Amniotic stem cell (primary cell): ENCODE data around the gene PRKD1.

Source experiments
- DNase-seq: peaks from one replicate; lab custom pipeline; 2025; lab: John Stamatoyannopoulos, UW

Gene PRKD1

DNA sequence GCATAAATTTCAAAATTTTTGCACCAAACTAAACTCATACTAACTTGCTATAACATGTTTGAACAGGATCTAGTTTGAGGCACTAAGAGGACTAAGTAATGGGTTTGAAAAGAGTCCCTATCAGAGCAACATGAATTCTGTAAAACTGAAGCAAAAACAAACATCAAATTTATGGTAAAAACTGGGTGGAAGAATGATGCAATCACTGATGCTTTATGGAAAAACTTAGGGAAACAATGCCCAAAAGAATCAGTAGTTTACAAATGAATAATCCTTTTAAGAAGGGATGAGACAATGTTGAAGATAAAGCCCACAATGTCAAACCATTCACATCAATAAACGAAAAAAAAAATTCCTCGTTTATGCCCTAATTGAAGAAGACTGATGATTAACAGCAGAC, 88.9 kb downstream of the PRKD1 start:
- DNase-seq: no peak

DNA sequence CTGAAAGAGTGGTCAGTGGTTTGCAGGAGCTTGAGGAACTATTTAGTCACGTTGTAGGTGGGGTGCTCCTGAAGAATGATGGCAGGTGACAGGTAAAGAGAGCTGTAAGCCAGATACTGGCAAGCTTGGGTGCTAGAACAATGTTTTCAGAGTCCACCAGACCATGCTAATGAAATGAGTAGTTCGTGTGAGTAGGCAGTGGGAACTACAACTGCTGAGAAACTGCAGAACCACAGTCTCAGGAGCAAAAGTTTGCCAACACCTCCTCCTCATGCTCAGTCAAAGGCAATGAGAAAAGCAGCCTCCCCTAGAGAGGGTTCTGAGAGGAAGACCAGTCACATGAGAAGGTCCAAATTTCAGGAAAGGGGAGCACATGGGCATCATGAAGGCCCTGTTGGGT, 91.3 kb downstream of the PRKD1 start:
- DNase-seq: no peak

DNA sequence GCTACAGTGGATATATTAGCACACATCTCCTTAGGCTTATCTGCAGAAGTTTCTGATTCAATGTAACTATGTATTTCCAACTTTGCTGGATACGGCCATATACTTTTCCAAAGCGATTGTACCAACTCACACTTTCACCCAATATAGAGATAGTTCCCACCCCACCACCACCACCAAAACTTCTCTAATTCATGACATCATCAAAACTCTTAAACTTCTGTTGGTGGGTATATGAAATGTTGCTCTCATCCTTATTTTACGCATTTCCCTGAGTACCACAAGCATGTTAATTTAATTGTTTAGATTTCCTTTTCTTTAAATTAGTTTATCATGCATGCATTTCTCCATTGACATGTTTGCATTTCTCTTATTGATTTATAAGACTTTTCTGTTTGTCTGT, 95.6 kb downstream of the PRKD1 start:
- DNase-seq: no peak

DNA sequence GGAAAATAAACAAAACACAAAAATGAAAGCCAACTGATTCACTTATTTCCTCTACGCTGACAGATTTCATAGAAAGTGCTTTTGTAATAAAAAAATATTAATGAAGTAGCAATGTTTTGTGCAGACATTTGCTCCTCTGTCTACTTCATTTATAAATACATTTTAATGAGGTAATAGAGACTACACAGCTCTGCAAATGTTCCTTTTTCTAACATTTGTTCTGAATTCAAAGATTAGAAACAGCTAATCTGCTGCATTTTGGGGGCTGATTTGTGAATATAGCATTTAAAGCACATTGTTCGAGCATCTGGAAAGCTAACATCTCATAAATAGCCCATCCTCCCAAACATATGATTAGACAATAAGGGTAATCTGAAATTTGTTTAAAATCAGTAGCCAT, 97.8 kb downstream of the PRKD1 start:
- no peak for DNase-seq

DNA sequence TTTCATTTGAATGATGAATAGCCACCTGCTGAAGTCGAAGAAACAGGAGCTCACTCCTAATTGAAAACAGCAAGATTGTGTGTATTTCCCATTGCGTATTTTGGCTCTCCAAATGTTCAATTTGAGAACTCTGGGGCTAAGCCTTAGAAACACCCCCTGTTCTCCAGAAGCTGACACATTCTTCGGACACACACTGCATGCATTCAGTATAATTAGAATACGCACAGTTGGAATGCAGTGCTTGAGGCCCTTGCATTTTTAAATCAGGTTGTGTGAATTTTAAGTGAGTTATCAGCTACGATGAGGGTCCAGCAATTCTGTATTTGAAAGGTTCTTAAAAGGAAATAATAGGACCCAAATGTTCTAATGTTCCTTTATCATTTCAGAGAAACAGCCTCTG, 103.8 kb downstream of the PRKD1 start:
- DNase-seq: no peak

DNA sequence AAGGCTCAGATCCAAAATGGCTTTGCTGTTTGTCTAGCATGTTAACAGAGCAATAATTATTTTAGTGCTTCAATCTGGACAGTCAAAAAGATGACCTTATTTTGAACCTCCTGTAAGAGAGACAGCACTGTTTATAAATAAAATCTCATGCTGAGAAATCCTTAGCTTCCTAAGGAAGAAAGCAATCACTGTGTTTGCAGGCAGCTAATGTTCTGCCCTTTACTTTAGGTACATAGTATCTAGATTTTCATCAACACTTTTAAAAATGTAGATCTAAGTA, 105.3 kb downstream of the PRKD1 start:
- DNase-seq: no peak

DNA sequence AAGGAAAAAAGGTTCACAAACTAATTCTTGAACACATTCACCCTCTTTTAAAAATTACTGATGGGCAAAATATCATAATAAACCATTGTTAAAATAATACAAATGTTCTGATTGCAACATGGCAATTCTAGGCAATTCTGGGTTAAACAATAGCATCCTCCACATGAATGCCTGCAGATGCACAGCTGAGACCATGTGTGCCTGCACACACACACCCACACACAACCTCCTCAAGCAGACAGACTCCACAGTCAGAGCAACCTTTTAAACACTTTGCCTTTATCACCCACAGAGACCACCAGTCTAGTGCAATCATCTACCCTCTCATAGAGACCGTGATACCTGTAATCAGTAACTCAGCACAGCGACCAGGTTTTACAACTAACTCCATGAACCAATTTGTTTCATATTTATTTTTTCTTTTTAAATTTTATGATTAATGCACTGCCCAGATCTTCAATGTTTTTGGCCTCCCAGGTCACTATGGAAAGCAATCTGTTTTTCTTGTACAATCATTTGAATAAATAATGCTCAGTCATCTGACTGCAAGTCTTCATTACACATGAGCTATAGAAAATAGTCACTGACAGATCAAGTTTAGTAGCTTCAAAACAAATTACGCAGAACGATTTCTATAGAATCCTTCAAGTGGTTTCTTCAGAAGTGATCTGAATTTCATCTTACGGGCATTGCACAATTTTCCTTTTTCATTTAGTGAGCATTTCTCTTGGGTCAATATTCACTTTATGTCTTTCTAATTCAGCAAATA, 105.8 kb downstream of the PRKD1 start:
- no peak for DNase-seq

DNA sequence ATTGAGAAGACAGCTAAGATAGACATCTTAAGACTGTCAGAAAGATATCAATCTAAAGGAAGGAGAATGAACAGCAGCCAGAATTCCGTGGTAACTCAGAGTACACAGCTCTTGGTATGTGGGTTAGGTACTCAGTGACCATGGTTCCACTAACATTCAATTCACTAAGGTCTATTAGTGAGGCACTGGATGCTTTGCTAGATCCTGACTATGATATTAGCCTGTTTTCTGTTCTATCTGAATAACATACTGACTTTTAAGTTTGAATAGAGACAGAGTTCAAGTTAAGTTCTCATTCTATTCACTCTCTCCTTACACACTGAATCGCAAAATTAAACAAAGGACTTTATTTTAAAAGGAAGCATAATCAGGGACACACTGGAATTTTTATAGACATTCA, 106.4 kb downstream of the PRKD1 start:
- DNase-seq: no peak

DNA sequence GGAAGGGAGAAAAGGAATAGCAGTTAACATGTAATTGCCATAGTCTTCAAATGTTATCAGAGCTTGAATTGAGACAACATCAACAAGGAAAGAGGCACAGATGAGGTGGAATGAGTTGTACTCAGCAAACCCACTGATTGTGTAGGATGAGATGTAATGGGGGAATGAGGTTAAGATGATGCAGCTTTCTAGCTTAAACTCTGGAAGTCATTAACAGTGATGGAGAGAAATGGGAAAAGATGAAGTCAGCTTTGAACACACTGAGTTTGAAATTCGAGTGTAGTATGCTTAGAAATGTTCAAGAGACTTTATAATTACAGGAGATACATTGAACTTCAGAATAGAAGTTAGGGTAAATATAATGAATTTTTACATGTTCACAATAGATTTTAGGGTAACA, 106.9 kb downstream of the PRKD1 start:
- DNase-seq: no peak

DNA sequence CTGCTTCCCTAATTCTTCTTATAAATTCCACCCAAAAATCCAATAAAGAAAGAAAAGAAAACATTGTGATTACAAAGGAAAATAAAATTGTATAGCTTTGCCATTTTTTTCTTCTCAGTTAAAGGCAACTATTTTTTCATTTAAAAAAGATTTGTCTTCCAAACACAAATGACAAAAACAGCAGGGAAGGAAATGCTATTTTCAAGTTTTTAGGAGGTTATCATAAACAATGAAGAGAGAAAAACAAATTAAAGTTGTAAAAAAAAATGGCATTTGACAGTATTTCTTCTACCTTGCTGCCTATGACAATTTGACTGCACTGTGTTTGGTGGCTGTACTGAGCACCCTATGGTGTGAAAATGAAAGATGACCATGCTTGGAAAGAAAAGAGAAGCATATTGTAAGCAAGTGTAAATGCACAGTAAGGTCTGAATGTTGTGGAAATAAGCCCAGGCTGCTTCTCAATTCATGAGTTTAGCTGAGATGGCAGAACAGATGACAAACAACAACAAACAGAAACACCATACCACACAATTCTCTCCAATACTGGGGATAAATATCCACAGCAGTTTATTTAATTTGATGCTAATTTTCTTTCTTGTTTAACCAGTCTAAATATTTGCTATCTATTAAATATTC, 109.8 kb downstream of the PRKD1 start:
- DNase-seq: no peak

DNA sequence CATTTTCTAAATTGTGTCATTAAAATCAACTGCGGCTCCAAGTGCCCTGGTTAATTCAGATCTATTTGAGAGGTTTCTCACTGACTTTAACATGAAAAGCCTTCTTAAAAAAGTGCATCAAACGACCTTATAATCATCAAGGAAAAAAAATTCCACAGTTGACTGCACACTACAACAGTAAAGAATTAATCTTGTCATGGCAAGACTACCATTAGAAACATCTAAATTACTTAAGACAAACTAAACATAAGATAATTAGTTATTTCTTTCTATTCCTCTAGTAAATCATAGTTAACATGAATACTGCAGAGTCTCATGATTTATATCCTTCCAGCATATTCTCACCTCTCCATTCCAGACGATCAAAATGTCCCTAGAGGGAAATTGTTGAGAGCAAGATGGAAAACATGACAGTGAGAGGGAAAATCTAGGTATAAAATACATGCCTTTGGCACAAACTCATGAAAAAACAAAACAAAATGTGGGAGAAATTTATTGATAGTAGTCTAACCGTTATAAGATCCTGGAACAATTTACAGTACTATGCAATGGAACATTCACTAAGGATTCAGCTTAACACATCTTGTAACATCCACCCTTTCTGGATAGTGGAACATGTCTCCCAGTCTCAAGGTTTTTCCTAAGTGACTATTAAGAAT, 112.5 kb downstream of the PRKD1 start:
- no peak for DNase-seq

DNA sequence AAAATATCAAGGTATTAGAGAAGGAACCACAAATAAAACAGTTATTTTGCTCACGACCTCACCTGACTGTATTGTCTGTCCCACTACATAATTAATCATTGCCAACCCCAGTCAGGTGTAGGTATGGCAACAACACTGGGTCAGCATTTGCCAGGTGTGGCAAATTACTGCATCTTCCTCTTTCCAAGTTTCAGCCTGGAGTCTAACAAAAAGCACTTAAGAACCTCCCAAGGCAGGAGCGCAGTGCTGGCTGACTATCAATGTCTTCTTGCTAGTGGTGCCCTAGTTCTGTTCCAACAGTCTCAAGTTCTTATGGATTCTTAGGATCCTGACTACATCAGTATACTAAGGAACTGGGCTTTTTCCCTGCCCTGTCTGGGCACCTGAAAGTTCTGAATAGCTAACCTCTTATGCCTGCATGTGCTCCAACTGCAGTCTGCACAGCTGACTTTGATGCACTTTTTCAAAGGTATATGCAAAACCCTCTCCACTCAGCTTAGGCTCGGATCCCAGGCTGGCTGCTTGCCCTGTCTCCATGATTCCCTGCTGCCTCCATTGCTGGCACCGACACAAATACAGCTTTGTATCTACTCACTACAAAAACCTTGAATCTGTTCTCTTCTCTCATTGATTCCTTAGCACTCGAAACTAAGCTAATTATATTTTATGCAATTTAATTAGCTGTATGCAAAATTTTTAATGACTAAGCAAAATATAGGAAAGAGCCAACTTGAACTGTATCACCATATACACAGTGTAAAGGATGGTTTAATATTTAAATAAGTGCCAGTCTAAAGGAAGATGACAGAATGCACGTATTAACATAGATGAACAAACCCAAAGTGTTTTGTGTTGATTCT, 113.3 kb downstream of the PRKD1 start:
- no peak for DNase-seq

DNA sequence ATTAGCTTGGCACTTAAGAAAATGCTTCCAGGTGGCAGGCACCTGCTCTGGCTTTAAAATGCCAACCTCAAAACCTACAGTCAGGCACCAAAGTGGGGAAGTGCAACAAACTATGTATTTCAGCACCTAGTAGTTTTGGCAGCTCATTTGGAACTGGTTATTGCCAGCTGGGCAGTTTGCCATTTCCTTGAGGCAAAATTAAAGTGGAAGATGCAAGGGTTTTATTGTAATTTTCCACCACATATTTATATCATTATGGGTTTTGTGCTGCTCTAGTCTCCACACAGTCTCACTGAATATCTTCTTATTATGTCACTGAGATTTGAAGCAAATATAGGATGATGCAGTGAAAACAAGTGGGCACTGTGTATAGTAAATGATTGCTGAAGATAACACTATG, 117.0 kb downstream of the PRKD1 start:
- DNase-seq: no peak

DNA sequence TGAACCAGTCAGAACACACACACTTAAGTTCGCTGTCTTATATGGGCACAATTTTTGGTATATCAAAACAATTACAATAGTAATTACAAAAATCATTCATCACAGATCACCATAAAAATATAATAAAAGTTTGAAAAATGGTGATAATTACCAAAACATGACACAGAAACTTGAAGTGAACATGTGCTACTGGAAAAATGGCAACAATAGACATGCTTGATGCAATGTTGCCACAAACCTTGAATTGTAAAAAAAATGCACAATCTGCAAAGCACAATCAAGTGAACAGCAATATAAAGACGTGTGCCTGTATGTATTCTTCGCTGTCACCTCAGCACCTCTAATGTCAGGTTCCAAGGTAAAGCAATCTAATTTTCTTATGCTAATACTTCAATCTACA, 117.6 kb downstream of the PRKD1 start:
- DNase-seq: no peak

DNA sequence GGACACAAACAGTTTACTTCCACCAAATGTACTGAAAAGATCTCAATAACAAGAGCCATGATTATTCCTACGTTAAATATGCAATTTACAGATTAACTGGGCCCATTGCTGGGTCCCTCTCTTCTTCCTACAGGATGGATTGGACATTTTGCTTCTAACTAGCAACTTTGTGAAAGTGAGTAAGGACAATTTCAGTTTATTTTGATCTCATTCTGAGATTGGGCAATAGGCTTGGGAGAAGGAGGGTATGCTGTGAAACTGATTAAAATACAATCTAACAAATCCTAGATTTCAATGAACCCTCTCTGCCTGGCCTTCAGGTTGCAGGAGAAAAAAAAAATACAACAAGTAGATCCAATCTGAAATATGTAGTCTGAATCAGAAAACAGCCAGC, 121.5 kb downstream of the PRKD1 start:
- DNase-seq: no peak

DNA sequence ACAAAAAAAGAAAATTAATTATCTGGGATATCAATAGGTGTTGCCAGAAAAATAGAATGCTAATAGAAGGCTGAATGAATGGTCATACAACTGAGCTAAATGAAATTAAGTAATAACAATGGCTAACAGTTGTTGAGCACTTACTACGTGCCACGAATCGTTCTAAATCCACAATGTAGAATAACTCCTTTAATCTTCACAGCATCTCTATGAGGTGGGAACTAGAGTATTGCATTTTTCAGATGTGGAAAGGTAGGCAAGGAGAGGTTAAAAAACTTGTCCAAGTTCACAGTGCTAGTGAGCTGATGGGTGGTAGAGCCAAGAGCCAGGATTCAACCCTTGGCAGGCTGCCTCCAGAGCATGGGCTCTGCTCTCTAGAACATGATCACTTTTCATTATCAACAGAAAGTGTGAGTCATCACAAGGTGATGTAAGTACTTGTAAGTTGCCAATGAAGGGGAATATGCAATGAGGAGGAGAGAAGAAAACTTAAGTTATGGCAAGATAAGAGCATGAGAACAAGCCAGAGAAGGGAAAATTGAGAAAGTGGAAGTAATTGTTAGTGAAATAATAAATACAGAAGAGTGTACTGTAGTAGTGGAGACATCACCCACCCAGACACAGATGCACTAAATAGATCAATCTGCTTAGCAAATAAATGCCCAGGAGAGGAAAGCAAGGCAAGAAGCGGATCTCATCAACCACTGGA, 122.1 kb downstream of the PRKD1 start:
- DNase-seq: peak; percentile 81

DNA sequence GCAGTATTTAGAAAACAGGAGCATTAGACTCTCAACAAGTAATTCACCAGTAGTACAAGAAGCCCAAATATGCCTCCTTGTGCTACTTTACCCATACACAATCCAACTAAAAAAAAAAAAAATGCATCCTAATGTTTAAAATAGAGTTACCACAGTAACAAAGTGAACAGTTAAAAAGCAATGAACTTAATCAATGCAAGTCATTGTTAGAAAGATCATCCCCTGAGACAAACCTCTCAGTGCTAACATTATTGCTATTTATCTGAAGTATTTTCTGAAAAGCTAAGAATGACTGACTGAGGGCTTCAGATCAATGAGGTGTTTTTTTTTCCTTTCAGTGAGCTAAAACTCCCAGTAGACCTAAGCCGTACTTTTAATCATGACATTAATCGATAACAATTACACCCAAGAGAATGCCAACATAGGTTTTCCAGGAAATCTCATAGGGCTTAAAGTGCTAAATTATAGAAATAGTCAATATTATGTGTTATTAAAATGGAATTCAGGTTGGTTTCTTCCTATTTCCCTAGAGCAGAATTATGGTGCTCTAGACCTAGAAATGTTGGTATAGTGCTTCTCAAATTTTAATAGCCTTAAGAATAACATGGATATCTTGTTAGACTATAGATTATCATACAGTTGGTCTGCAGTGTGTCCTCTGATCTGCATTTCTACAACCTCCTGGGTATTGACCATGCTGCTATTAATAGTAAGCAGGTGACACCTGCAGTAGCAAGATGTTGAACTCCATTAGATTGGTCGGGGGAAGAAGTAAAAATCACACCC, 123.0 kb downstream of the PRKD1 start:
- no peak for DNase-seq

DNA sequence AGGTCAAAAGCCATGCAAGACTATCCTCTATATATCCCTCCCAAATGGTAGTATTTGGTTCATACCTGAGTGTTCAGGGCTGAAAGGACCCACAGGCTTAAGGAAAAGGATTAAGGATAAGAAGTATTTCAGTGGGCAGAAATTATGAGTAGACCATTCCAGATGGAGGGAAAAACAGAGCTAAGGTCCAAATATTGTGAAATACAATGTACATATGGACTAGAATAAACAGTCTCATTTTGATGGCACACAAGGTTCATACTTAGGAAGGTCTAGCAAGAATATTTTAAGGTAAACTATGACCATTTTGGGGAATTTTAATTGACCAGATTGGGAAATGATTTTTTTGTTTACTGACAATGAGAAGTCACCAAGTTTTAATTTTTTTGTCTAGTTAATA, 124.6 kb downstream of the PRKD1 start:
- DNase-seq: no peak

DNA sequence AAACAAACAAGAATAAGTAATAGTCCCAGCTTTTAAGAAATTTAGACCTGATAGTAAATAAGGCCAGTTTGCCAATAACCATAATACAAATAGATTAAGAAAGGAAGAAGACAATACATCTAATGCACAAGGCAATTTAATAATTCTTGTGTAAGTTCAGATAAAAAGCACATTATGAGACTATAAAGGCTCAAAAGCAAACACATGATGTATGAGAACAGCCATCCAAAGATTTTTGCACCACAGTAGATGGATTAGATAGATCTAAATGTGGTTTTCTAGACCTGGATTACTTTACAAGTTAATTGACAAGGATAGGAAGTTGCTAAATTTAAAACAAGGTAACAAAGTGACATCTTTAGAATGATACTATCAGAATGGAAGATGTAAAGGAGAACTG, 125.4 kb downstream of the PRKD1 start:
- DNase-seq: no peak

DNA sequence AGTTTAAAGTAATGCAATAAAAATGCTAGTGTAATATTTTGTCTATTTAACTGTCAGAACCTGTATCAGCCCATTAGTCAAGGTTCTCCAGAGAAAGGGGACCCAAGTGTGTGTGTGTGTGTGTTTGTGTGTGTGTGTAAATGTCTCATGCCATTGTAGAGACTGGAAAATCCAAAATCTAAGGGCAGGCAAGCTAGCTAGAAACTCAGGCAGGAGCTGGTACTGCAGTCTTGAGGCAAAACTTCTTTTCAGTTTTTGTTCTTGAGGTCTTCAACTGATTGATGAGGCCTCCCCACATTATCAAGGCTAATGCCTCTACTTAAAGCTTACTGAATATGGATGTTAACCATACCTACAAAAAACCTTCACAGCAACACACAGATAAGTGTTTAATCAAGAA, 126.7 kb downstream of the PRKD1 start:
- no peak for DNase-seq

DNA sequence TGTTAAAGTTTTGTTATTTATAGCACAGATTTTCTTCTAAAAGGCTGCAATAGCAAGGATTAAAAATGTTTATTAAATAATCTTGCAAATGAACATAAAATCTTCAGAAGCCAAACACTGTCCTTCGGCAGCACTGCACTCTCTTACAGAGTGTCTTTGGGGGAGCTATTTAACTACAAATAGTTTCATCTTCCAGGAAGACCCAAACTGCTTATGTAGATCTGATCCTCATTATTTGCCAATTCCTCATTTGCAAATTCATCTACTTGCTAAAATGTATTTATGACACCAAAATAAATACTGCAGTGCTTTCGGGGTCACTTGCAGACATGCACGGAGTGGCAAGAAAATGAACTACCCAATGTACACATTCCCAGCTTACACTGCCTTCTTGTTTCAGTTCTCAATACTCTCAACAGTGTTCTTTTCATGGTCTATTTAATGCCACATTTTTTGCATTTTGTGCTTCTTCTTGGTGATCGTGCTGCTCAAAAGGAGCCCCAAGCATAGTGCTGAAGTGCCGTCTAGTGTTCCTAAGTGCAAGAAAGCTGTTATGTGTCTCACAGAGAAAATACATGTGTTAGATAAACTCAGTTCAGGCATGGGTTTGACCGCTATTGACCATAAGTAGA, 128.1 kb downstream of the PRKD1 start:
- DNase-seq: no peak
